ENCODE measurements around the gene KRTAP3-3. TPM values are rescaled to one million over a fixed set of nuclear protein-coding genes. Genes with fewer than 3 reads are reported as not detected.

The KRTAP3-3 gene
- total and polyA plus RNA-seq, 7 donors, result not detected

- Histone ChIP-seq H3K27me3 (ENCODE audit: insufficient read depth in 3 of 3, low read length in 2 of 3) (peaks cover 0 to 4% (median 0%) of the 10 kb centered on the region in 3 donors), H3K36me3 (ENCODE audit: insufficient read depth in 1 of 2, low read depth in 1 of 2) (no peaks in the 10 kb centered on the region), H3K27ac (no peak overlapping the region), H3K9me3 (no peaks in the 10 kb centered on the region), H3K4me3 (no peak overlapping the region), H3K4me1 (no peaks in the 10 kb centered on the region)
- TF ChIP-seq, protein P1, sequence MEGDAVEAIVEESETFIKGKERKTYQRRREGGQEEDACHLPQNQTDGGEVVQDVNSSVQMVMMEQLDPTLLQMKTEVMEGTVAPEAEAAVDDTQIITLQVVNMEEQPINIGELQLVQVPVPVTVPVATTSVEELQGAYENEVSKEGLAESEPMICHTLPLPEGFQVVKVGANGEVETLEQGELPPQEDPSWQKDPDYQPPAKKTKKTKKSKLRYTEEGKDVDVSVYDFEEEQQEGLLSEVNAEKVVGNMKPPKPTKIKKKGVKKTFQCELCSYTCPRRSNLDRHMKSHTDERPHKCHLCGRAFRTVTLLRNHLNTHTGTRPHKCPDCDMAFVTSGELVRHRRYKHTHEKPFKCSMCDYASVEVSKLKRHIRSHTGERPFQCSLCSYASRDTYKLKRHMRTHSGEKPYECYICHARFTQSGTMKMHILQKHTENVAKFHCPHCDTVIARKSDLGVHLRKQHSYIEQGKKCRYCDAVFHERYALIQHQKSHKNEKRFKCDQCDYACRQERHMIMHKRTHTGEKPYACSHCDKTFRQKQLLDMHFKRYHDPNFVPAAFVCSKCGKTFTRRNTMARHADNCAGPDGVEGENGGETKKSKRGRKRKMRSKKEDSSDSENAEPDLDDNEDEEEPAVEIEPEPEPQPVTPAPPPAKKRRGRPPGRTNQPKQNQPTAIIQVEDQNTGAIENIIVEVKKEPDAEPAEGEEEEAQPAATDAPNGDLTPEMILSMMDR (IDR thresholded peaks at IDR 0.05), result no peak
- ATAC-seq (no peak), DNase-seq (no peak)
- intact Hi-C loops (cut with DNase I), result no loop called here
- WGBS, 3 donors, result 93 to 95% (median 94%) methylated on average over 2 of the region's 2 CpGs
Observed at GRCh38 chr17:40993084-40993483, 880 bp downstream of the KRTAP3-3 start.

DNA sequence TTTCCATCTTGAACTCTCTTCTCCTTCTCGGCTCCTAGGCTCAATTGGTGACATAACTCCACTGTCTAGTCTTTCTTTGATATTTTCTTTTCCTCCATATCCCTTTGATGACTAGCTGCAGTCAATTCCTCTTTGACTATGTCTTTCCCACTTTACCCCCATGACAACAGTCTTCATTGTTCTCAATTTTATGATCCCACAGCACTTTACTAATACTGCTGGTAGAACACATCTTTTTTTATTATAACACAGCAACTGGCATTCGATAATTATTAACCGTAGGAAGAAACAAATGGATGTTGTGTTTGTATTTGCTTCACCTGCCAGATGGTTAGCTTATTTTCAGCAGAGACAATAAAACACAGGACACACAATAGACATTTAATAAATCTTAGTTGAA, 1.3 kb downstream of the KRTAP3-3 start:
- H3K4me1 ChIP-seq, result no peaks in the 10 kb centered on the region
- no peak for ATAC-seq
- 61 to 79% (median 72%) methylated on average over 3 of the region's 3 CpGs for WGBS, 3 donors
- H3K36me3 ChIP-seq (ENCODE audit: insufficient read depth in 1 of 2, low read depth in 1 of 2), result no peaks in the 10 kb centered on the region
- no peak overlapping the region for H3K27ac ChIP-seq
- H3K9me3 ChIP-seq, result no peaks in the 10 kb centered on the region
- DNase-seq, result no peak
- H3K27me3 ChIP-seq (ENCODE audit: insufficient read depth in 3 of 3, low read length in 2 of 3), result peaks cover 0 to 4% (median 0%) of the 10 kb centered on the region in 3 donors
- TF ChIP-seq, protein P1 (IDR thresholded peaks at IDR 0.05), result no peak
- intact Hi-C loops (cut with DNase I), result no loop called here
- no peak overlapping the region for H3K4me3 ChIP-seq

- Histone ChIP-seq H3K36me3 (ENCODE audit: insufficient read depth in 1 of 2, low read depth in 1 of 2) (no peaks in the 10 kb centered on the region), H3K4me1 (no peaks in the 10 kb centered on the region), H3K27me3 (ENCODE audit: insufficient read depth in 3 of 3, low read length in 2 of 3) (peaks cover 0 to 2% (median 0%) of the 10 kb centered on the region in 3 donors), H3K27ac (no peak overlapping the region), H3K9me3 (no peaks in the 10 kb centered on the region), H3K4me3 (no peak overlapping the region)
- WGBS, 3 donors, result 60 to 74% (median 63%) methylated on average over 8 of the region's 8 CpGs
- intact Hi-C loops (cut with DNase I), result no loop called here
- ATAC-seq, result no peak
- TF ChIP-seq, protein P1 (IDR thresholded peaks at IDR 0.05), result no peak
- no peak for DNase-seq
Observed at GRCh38 chr17:40986920-40987319, 7.0 kb downstream of the KRTAP3-3 start.

GRCh38 chr17:40984226-40984625, 9.7 kb downstream of the KRTAP3-3 start, which contains the start of gene KRT40:
TSS of gene KRT40 (minus strand) at chr17:40984326. CDS start at chr17:40984273, 53 bp downstream.
- Histone ChIP-seq H3K27me3 (ENCODE audit: insufficient read depth in 3 of 3, low read length in 2 of 3) (peaks cover 0 to 2% (median 0%) of the 10 kb centered on the region in 3 donors), H3K4me3 (no peak within 1 kb of the TSS), H3K27ac (no peak within 1 kb of the TSS), H3K4me1 (peaks cover 6% of the 10 kb centered on the region), H3K36me3 (ENCODE audit: insufficient read depth in 1 of 2, low read depth in 1 of 2) (no peaks in the 10 kb centered on the region), H3K9me3 (no peaks in the 10 kb centered on the region)
- intact Hi-C loops (cut with DNase I), result no loop called here
- no peak for DNase-seq
- ATAC-seq, result no peak
- TF ChIP-seq, protein P1 (IDR thresholded peaks at IDR 0.05), result no peak
- WGBS, 3 donors, result 52 to 69% (median 60%) methylated on average over 3 of the region's 3 CpGs

GRCh38 chr17:40981115-40981514, 12.8 kb downstream of the KRTAP3-3 start:
- no peaks in the 10 kb centered on the region for H3K36me3 ChIP-seq (ENCODE audit: insufficient read depth in 1 of 2, low read depth in 1 of 2)
- intact Hi-C loops (cut with DNase I), result no loop called here
- ATAC-seq (no peak), DNase-seq (no peak)
- H3K27ac ChIP-seq, result peak overlapping the region; percentile 56
- no peak overlapping the region for H3K4me3 ChIP-seq
- H3K9me3 ChIP-seq, result no peaks in the 10 kb centered on the region
- H3K27me3 ChIP-seq (ENCODE audit: insufficient read depth in 3 of 3, low read length in 2 of 3), result no peaks in the 10 kb centered on the region
- 33 to 42% (median 39%) methylated on average over 5 of the region's 5 CpGs for WGBS, 3 donors
- peaks cover 6% of the 10 kb centered on the region for H3K4me1 ChIP-seq
- TF ChIP-seq, protein P1 (IDR thresholded peaks at IDR 0.05), result no peak

Data from psoas muscle (tissue), 8 donors.